ENCODE results near the gene ZBTB7B.

The ZBTB7B gene

DNA sequence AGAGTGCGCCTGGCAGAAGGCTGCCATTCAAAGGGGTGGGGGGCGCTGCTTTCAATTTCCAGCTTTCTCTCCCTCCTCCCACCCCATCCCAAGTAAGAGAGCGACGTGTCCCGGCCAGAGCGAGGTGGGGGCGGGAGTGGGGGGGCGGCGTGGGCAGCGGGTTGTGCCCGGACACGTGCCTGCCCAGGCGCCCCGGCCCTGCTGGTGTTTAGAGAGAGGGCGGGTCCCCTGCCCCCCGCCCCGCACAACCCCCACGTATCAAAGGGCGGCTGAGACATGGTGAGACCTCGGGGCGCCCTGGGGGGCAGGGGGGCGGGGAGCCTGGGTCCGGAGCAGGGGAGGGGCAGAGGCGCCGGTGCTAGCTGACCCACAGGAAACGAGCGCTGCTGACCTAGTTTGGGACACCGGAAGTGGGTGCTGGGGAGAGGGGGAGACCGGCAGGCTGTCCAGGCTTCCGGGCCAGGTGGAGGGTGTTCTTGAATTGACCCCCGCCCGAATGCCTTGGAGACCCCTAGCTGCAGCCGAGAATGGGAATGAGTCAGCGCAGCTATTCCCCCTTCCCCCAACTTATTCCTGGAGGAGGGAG, 1.3 kb downstream of the ZBTB7B start:
- no peak for DNase-seq (ENCODE audit: low read depth)

DNA sequence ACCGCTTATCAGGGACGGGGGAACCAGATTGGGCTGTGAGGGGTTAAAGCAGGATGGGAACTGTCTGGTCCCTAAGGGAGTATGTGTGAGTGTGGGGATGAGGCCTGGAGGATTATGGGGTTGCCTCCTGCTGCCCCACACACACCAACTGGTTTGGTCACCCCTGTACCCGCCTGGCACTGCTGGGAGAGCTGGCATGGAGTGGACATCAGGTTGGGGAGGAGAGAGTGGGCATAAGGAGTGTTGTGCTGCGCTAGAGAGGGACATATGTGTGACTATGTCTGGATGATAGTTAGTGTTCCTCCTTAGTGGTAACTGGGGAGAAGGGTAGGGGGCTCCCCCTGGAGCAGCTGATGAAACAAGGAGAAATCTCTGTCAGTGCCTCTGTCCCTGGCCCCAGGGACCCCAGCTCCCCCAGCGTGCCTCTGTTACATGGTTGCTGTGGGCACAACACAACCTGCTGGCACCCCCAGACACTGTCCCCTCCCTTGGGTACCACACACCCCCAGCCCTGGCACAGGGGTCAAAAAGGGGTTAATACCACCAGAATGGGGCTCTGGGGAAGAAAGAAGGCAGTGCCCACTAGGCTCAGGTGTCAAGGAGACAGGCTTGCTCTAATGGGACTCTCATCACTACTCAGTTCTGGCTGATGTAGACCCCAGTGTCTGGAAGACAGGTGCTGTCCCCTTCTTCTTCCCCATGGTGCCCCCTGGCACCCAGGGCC, 1.9 kb downstream of the ZBTB7B start:
- no peak for DNase-seq (ENCODE audit: low read depth)

DNA sequence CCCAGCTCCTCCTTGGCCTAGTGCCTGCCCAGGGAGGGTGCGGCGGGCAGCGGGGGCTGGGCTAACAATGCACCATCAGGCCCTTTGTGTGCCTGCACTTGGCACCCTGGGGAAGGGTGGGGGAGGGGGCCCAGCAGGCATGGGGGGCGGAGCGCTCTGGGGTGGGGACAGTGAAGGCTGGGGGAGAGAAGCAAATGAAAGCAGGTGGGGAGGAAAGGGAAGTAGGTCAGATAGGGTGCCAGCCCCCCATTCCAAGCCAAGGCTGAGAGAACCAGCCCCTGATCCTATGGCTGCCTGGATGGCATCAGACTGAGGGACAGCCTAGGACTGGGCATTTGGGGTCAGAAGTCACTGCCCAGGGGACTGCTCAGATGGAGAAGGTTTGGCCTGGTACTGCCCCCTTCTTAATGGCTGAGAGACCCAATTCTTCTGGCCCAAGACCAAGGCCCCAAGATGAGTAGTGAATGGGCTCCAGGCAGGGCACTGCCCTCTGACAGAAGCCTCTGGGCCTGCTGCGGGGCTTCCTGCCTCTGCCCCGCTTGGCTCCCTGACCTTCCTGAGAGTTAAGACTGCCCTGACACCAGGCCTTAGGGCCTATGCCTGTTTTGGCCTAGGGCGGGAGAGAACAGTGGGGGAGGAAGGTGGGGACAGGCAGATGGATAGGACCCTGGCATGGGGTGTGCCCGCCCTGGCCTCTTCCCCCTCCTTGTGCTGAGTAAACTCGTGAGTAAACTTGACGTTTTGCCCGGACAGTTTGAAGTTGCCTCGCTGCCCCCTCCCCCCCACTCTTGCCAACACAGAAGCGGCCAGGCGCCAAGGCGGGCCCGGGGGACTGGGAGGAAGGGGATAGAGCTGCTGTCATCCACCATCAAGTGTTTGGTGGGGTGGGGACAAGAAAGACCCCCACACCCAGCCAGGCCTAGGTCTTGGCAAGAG, 2.7 kb downstream of the ZBTB7B start:
- DNase-seq (ENCODE audit: low read depth) = no peak

DNA sequence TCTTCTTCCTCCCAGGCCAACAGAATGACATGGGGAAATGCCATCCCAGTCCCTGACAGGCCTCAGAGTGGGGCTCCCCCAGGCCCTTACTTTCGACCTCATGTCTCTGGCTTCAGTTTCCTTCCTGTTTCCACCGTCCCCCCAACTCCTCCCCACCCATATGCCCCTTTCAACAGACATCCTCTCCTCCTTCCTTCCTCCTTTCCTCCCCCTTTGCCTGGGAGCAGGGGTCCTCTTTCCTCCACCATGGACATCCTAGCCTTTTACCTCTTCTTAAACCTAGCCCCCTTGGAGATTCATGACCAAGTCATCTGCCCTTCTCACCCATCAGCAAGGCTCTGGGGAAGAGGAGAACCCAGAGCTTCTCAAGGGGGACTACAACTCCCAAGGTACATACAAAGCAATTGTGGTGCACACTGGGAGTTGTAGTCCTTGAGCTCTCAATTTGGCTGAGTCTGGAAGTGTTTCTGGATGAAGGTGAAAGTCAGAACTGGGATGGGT, 4.0 kb downstream of the ZBTB7B start:
- no peak for DNase-seq (ENCODE audit: low read depth)

DNA sequence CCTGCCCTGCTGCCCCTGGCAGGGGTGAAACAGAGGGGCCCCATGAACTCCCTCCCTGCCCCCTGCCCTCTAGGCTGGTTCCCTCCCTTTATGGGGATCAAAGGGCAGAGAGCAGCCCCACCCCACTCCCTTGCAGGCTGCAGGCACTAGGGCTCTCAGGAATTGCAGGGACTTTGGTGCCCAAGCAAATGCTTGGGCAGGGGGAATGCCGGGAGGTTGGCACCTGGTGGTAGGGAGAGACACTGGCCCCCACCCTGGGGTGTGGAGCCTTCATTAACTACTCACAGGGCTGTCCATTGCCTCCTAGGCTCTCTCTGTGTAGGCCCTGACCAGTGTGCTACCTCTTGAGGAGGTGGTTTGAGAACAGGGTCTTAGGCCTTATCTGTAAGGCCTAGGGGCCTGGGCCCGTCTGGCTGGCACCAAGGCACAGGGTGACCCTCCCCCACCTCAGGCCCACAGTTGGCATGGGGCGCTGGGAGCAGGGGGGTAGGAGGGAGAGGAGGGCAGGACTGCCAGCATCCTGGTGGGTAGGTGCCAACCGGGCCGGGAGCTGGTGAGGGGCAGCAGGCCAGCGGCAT, 4.7 kb downstream of the ZBTB7B start:
- DNase-seq (ENCODE audit: low read depth) = no peak

DNA sequence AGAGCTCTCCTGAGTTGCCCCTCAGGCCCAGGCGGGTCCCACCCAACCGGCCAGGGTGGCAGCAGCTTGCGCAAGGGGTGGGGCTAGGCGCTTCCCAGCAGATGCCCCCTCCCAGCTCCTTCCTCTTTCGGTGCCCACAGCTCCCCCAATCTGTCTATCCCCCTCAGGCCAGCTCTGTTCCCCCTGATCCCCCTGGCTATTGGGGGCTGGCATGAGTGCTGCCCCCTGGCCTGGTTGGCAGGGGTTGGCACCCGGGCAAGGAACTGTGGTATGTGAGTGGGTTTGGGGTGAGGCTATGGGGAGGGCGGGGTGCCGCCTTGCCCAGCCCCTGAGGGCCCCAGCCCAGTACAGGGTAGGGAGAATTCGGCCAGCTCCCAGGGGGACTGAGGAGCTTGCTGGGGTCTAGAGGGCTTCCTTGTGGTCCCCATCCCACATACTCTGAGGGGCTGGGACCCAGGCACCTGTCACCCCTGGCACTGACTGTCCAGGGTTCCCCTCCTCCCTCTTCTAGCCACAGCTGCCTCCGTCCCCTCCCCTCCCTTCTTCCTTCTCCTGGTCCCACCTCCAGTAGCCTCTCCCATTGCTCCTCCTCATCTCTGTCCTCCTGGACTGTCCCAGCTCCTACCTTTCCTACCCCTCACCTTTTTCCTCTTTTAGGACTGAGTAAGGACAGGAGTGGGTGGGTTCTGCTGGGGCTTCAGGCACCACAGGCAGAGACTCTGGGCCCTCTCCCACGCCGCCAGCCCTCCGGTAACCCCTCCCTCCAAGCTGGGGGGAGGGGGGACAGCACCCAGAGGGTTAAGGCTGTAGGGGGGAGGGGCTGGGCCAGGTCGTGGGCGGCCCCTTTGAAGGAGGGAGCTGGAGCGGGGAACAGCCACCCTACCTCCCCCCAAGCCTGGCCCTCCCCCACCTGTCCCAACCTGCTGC, 5.7 kb downstream of the ZBTB7B start:
- DNase-seq (ENCODE audit: low read depth) = peak; percentile 67

DNA sequence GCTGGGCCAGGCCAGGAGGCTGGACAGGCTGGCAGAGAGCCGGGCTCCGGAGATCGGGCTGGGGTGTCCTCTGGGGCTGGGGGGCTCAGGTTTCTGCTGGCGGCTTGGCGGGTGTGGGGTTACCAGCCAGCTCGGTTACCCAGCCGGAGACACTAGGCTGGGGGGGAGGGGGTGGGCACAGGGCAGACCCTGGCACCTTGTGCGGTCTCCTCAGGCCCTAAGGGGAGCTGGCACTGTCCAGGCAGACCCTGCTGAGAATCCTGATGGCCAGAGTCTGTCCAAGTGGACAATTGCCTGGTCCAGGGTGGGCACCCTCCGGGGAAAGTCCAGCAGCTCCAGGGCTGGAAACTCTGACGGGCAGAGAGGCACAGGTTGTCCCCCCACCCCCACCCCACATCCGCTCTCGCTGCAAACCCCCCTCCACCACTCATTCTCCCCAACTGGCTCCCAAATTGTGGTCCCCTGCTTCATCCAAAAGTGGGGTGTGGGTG, 6.7 kb downstream of the ZBTB7B start:
- DNase-seq (ENCODE audit: low read depth) = no peak

DNA sequence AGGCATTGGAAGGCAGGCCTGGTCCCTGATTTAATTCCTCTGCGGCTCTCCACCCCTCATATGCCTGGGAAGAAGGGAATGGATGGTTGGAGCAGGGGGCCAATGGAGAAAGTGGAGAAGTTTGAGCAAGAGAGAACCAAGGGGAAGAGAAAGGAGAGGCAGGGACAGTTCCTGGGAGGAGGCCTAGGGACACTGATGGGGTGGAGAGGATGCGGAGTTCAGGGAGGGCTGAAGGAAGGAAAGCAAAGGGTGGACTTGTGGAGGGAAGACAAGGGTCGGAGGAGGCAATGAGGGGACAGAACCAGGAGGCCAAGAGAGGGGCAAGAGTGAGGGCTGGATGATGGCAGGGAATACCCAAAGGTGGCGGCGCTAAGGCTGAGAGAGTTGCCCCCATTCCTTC, 7.1 kb downstream of the ZBTB7B start:
- no peak for DNase-seq (ENCODE audit: low read depth)

DNA sequence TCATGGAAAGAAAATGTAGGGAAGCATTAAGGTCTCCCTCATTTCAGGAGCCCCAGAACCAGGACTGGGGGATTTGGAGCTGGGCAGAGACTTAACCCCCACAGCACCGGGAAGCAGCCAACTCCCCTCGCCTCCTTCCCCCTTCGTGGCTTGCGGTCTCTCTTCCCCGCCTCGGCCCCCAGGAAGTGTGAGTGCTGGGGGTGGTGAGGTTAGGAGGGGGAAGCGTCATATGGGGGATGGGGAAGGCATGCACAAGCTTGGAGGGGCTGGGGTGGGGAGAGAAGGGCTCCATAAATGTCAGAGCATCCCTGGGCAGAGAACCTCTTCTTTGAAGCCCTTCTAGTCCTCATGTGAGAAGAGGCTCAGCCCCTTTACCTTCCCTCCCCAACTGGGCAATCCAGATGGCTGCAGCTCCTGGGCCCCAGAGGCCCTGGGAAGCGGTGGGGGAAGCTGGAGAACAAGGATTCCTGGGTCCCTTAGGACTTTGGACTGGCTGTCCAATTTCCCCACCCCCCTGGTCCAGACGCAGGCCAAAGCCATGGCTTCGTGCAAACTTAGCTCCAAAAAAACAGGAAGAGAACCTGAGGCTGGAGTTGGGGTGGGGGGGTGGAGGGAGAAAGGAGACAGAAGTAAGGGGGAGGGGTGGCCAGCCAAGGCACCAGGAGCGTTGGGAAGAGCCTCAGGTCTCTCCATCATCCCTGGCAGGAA, 7.8 kb downstream of the ZBTB7B start:
- no peak for DNase-seq (ENCODE audit: low read depth)

DNA sequence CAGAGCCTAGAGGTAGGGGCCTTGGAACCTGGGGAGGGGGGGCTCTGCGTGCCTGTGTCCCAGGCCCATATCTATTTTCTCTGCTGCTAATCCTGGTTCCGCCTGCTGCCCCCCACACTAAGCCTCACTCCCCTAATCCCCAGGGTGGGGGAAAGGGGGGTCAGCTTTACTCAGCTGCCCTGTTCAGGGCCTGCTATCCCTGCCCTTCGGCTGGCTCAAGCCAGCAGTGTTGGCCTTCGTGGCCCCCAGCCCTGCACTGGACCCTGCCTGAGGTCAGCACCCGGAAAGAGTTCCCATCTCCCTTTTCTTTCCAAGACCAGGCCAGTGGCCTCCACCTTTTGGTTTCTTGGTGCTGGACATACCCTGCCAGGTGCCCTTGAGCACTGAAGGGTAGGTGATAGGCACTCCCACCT, 8.4 kb downstream of the ZBTB7B start:
- DNase-seq (ENCODE audit: low read depth) = no peak

DNA sequence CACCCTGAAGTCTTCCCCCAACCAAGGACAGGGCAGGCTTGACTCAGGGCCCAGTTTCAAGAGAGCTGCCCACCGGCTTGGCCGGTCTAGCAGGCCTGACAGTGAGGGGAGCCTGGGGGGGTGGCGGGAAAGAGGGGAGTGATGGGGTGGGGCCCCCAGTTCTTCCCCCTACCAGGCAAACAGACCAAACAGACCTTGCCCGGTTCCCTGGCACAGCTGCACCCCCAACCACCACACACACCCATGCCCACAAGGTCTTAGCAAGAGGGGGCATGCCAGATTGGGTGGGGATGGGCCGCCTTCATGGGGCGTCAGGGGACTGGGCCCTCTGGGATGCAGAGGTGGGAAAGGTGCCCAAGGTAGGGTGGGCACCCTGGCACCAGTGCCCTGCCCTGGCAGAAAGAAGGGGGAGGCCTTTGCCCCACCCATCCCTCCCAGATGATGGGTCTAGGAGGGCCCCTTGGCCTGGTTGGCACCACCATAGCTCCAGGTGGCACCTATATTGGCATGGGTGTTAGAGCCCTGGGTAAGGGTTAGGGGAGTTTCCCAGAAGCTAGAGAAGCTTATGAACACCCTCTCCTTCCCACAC, 8.9 kb downstream of the ZBTB7B start:
- DNase-seq (ENCODE audit: low read depth) = no peak

DNA sequence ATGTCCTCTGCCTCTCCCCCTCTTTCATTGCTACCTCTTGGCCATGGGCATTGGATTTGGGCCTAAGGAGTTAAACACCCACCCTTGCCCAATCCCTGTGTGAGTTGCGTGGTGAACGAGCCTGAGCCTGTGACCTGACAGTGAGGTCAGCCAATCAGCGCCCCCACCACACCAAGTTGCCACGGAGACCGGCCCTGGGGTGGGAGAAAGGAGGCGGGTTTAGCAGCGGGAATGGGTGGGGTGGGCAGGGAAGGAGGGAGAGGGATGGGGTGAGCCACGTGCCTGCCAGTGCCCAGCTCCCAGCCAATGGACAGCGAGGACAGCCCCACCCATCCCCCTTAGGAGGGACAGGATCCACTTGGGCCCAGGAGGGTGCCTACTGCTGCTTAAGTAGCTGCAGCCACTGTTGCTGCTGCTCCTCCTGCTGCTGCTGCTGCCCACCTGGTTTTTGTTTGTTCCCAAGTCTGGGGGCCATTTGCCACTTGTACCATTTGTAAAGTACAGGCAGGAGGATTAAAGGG, 9.5 kb downstream of the ZBTB7B start:
- no peak for DNase-seq (ENCODE audit: low read depth)

DNA sequence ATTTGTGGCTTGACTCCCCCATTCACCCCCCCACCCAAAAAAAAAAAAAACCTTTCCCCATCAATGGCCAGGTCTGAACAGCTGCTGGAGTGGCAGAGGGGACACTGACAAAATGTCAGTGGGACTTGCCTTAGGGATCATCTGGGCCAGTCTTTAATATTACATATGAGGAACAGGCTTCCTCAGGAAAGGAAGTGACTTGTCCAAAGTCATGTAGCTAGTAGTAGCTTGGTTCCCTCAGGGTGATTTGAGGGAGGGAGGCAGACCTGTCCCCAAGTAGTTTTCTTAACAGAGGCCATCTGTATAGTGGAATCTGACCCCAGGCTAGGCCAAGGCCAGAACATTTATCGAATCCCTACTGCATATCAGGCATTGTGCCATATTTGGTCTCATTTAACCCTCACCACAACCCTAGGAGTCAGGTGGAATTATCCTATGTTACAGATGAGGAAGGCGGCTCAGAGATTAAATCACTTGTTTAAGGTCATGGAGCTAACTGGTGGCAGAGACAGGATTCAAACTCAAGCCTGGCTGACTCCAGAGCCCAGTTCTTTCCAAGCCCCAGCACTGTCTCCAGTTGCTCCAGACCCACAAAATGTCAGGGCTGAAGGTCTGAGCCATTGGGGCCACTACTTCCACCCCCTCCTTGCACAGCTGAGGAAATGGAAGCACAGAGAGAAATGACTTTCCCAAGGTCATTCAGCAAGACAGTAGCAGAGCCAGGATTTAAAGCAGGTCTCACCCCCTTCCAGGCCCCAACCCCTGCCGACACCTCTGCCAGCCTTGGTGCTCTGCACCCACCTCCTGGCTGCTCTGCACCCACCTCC, 10.4 kb downstream of the ZBTB7B start:
- DNase-seq (ENCODE audit: low read depth) = no peak

DNA sequence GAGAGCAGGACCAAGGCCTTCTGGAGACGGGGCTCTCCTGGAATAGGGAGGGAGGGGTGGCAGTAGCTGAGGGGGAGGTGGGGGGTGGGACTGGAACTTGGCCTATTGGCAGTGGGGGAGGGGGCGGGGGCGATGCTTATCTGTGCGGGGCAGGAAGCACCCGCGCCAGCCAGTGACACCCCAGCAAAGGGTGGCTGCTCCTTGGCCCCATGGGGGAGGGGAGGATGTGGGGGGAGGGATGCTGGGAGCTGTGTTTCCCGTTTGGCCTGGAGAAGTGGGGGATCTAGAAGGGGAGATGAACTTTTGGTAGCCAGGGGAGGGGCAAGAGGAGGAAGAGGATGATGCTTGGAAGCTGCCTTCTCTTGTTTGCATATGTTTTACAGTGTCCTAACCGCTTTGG, 11.0 kb downstream of the ZBTB7B start:
- DNase-seq (ENCODE audit: low read depth) = no peak

DNA sequence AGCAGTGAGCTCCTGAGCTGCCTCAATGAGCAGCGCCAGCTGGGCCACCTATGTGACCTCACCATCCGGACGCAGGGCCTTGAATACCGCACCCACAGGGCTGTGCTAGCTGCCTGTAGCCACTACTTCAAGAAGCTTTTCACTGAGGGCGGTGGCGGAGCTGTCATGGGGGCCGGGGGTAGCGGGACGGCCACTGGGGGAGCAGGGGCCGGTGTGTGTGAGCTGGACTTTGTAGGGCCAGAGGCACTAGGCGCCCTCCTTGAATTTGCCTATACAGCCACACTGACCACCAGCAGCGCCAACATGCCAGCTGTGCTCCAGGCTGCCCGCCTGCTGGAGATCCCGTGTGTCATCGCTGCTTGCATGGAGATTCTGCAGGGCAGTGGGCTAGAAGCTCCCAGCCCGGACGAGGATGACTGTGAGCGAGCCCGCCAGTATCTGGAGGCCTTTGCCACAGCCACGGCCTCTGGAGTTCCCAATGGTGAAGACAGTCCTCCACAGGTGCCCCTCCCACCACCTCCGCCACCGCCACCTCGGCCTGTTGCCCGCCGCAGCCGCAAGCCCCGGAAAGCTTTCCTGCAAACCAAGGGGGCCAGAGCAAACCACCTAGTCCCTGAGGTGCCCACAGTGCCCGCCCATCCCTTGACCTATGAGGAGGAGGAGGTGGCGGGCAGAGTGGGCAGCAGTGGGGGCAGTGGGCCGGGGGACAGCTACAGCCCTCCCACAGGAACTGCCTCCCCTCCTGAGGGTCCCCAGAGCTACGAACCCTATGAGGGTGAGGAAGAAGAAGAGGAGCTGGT, 12.3 kb downstream of the ZBTB7B start:
- DNase-seq (ENCODE audit: low read depth) = no peak

DNA sequence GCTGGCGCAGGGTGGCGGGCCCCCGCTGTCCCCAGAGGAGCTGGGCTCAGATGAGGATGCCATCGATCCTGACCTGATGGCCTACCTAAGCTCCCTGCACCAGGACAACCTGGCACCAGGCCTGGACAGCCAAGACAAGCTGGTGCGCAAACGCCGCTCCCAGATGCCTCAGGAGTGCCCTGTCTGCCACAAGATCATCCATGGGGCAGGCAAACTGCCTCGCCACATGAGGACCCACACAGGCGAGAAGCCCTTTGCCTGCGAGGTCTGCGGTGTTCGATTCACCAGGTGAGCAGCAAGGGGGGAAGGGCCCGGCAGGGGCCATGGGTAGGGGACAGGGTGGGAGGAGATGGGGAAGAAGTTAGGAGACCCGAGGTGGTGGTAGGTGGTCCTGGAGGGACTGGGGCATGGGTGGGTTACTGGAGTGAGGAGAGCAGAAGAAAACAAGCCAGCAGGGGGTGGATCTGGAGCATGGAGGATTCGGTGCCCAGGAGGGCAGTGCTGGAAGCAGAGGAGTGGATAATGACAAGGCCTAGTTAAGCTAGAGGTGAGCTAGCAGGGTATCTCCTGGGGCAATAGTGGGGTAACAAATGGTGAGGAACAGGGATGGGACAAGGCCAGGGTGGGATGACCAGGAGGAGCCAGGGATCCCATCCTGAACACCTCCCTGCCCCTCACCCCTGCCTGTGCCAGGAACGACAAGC, 13.1 kb downstream of the ZBTB7B start:
- no peak for DNase-seq (ENCODE audit: low read depth)

DNA sequence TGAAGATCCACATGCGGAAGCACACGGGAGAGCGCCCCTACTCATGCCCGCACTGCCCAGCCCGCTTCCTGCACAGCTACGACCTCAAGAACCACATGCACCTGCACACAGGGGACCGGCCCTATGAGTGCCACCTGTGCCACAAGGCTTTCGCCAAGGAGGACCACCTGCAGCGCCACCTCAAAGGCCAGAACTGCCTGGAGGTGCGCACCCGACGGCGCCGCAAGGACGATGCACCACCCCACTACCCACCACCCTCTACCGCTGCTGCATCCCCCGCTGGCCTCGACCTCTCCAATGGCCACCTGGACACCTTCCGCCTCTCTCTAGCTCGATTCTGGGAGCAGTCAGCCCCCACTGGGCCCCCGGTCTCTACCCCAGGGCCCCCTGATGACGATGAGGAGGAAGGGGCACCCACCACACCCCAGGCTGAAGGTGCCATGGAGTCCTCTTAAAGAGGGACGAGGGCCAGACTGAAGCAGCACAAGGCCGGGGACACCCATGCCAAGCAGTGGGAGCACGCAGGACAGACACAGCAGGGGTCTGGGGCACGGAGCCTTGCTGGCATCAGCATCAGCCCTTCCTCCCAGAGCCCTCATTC, 13.7 kb downstream of the ZBTB7B start:
- DNase-seq (ENCODE audit: low read depth) = no peak

Data from stimulated activated CD4-positive, alpha-beta T cell treated with anti-CD3 and anti-CD28 coated beads, Interleukin-2, amount 100 ng/mL, for 4 hours (primary cell).